ENCODE data around the gene DLGAP1.
A peak's percentile ranks its signal among the peaks of the same experiment; 100 is the strongest.

Gene DLGAP1

DNA sequence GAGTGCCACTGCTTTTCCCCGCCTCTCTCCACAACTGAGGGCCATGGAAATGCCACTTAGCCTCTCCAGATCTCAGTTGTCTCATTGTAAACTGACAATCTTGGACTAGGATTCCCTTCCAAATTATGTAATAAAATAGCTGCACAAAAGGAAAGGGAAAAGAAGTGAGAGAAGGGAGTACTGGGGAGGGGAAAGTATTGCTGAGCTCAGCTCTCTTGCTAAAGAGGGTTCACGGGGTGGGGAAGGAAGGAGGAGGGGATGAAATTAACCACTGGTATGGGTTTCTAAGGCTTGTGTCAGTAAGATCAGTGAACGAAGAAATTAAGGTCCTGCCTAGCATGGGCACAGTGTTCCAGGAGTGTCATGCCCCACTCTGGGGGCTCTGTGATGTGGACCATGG lies 587.9 kb downstream of the DLGAP1 start:
- no peak for DNase-seq (ENCODE audit: low spot score)

DNA sequence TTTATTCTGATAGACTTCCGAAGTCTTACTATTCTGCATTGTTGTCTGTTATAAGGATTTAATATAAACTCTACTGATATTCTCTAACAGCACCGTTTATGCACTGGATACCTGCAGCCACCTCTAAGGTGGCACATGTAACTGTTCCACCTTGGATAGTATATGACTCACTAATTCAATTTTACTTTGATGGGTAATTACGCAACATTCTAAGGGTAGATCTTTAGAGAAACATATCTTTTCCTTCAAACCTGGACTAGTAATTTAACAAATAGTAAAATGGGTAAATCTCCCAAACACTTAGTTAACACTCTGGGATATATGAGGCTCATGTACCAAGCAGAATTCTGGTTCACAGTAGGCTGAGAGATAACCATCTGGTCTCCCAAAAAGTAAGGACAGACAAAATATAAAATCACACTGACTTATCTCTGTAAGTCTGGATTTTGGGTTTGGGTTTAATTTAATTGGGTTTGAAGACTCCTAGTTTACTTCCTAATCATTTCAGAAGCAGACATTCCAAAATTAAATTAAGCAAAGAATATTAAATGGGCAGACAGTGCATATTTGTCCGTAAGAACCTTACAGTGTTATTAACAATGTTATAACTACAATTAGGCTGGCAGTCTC lies 590.3 kb downstream of the DLGAP1 start:
- no peak for DNase-seq (ENCODE audit: low spot score)

DNA sequence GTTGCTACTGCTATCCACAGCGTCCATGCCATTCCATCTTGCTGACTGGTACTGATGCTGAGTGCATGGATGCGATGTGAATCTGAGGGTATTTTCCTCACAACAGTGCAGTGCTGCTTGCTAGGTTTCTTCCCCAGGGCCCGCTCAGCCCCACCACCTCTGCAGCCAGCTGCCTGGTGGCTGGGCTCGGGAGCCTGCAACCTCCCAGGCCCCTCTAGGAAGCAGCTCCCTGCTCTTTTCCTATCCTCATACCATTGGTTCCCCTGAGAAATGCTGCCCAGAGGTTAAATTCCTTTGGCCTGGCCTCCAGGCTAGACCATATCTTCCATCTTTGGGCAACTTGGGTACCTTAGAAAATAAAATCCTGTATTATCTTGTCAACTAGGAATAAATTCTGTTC lies 591.5 kb downstream of the DLGAP1 start:
- no peak for DNase-seq (ENCODE audit: low spot score)

DNA sequence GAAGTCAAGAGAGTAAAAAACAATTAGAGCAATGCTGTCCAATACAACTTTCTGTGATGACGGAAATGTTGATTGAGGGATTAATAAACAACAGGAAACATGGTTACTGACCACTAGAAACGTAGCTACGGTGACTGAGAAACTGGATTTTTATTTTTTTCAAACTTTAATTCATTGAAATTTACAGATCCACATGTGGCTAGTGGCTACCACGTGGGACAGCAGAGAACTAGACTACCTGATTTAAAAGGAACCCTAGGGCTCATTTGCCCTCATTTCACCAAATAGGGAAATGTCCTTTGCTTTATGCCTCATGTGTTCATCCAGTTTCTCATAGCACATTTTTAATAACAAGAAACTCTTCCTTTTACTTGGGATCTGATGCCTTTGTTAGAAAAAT lies 592.1 kb downstream of the DLGAP1 start:
- no peak for DNase-seq (ENCODE audit: low spot score)

DNA sequence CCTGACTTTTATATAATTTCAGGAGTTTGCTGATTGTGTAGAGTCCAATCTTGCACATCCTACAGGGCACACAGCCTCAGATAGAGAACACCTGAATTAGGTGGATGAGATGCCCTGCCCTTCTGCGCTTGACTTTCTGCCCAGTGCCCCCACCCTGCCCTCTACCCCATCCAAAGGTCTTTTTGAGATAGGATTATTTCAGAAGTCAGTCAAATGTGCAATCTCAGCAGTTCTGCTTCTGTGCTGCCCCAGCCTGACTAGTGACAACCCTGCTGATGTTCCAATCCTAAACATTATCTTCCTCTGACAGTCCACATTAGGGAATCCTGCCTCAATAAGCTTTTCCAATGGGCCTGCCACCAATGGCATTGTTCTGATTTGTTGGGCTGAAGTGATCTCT lies 593.6 kb downstream of the DLGAP1 start:
- DNase-seq (ENCODE audit: low spot score), result no peak

DNA sequence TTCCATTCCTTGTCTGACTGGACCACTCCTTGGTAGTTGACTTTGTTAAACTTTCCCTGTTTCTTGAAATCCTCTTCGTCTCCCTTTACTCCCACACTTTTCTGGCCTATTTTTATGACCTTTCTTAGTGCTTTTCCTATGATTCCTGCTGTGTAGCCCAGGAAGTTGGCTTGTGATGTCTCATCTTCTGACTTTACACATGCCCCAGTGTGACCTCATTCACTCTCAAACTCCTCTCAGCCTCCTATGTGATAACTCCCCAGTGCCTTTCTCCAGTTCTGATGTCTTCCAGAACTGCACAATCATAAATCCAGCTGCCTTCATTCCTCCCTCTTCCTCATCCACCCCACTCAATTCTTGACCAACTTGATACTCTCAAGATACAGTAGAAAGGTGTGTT lies 597.6 kb downstream of the DLGAP1 start:
- DNase-seq (ENCODE audit: low spot score), result peak; percentile 12

DNA sequence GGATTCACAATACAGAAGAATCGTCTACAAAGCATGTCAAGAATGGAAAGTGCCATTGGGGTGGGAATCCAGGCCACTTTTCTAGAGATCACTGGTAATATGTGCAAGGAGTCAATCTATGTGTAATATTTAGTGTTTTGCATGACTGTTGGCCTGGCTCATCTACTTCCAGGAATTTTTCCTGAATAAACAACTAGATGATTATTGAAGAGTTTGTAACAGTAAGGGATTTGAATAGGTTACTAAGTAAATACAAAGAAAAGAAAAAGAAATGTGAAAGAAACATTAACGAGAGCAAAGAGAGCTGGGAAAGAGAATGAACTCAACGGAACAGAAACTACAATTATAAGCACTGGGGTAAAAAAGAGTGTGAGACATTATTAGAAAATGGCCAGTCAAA lies 599.1 kb downstream of the DLGAP1 start:
- DNase-seq (ENCODE audit: low spot score), result no peak

DNA sequence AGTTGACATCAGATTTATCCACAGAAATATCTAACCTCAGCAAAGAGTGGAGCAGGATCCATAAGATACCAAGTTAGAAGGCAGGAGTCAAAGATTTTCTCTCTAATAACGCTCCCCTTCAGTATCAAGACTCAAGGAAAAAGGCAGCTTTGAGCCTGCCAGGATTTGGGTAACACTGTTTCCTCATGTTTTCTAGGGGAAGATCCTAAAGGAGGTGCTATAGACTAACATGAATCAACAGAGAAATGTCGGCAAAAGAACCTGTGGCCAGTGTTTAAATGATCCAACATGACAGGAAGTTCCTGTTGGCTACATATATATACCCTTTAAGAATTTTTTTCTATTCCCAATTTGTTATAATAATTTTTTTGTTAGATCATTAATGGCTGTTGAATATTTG lies 602.8 kb downstream of the DLGAP1 start:
- DNase-seq (ENCODE audit: low spot score), result no peak

DNA sequence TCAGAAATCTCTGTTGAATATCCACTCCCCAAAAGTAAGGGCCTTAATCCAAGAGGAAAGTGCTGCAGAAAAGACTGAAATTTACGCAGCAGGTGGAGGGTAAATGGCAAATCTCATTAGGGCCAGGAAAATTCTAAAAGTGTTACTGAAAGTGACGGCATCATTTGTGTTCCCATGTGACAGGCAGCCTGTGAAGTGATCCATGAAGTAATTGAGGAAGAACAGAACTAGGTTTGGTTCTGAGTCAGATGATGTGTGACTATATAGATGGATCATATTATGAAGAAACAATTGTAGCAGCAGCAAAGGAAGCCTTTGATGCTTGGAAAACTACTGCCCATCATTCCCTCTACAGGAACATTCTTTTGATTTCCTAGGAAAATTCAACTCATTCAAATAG lies 603.9 kb downstream of the DLGAP1 start:
- DNase-seq (ENCODE audit: low spot score), result no peak

DNA sequence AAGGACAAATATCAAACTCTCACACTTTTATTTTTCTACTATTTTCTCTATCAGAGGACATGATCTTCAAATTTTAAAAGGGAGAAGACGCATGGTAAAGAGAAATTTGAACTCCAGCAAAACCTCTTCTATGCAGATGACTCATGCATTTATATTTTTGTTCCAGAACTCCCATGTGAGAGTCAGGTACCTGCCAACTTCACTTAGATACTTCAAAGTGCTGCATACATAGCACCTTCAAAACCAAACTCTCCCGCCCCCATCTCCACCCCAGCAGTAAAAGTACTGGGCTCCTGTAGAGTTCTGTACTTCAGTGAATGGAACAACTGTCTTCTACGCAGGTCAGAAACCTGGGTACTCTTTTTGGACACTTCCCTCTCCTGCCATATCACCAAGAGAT lies 606.8 kb downstream of the DLGAP1 start:
- DNase-seq (ENCODE audit: low spot score), result no peak

DNA sequence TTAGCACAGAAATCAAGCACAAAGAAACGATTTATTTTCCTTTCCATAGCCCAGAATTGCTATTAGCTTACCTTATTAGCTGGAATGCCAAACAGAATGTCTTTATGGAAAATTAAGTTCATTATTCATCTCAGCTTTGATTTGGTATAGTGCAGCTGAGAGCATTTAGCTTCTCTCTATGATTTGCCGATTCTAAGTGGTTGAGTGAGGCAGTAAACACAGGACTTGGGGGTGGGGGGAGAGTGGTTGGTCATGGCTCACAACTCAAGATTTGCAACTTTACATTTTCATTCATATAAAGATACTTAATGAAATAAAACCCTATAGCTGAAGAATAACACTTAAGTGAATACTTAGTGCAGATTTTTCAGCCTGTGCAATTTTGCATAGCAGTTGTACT lies 609.9 kb downstream of the DLGAP1 start:
- DNase-seq (ENCODE audit: low spot score), result no peak

DNA sequence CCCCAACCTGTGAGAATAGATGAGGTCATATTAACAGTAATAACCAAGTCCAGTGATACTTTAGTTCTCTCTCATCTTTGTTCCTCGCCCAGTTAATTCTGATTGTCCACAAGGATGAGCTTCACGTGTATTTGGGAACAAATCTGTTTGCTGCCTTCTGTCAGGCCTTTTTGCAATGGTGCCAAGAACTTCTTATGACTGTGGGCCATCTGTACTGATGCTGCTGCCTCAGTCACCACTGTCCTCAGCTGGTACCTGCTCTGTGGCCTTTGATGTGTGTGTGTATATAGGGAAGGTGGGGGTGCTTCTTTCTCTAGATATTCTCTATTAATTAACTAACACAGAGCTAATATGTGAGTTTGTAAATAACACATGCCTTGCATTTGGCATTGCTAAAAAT lies 612.3 kb downstream of the DLGAP1 start:
- DNase-seq (ENCODE audit: low spot score), result no peak

DNA sequence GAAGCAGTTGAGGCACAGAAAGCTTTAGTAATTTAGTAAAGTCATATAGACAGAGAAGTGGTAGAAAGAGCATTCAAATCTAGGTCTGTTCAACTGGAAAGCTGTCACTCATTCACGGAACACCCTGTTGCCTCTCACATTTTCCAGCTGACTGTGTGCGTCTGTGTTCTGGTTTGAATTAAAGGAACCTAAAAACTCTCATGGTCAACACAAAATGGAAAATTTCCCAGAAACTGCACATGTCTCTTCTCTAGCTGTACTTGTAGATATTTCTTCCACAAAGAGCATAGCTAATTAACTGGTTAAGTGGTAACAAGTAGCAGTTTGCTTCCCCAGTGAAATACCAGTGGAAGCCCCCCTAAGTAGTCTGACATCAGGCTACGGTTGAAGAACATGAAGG lies 614.3 kb downstream of the DLGAP1 start:
- DNase-seq (ENCODE audit: low spot score), result no peak

DNA sequence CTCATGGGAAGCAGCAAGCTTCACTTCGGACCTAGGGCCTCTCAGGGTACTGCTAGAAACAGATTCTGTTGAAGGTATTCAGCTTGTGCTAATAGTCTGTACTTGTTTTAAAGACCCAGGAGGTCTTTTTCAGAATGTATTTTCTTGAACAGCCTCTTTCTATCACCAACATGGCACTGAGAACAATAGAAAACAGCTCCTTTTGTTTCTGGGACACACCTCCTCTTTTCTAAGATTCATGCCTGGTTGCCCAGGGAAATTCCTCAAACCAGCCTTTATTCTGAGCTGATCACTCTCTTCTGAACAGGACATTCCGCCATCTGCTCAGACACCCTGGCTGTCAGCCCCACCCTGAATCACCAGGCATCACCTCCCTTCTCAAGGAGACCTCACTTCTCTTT lies 615.5 kb downstream of the DLGAP1 start:
- DNase-seq (ENCODE audit: low spot score), result no peak

DNA sequence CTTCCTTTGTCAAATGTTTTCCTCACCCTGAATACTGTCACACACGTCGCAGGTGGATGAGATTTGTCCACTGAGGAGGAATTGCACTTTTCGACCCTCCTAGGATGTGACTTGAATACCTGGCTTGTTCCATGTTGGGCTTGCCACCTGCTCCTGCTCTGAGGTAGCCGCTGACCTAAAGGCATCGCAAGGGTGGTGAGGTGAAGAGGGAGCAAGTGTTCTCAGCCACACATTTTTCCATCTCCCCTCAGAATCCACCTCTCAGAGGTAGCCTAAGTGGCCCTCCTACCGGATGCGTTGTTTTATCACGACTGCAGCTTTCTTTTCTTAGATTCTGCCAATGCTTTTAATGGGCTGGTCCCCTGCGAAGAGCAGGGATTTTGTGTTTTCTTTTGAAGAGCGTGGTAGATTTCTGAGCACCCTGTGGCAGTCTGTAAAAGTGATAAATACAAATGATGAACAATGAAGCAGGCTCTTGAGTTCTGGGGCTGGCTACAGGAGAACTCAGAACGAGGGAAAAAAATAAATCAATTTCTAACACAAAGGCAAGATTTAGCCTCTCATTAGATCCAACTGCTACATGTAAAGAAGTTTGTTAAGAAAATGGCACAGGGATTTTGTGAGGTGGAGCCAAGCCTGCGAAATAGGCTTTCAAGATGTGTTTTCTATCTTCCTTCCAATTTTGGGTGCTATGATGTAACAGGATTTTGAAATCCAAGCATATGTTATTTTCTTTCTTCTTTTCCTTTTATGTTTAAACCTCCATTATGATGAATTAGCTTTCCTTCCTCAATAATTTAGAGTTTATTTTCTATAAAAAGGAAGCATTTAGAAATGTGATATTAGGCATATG lies 618.4 kb downstream of the DLGAP1 start:
- DNase-seq (ENCODE audit: low spot score), result no peak

DNA sequence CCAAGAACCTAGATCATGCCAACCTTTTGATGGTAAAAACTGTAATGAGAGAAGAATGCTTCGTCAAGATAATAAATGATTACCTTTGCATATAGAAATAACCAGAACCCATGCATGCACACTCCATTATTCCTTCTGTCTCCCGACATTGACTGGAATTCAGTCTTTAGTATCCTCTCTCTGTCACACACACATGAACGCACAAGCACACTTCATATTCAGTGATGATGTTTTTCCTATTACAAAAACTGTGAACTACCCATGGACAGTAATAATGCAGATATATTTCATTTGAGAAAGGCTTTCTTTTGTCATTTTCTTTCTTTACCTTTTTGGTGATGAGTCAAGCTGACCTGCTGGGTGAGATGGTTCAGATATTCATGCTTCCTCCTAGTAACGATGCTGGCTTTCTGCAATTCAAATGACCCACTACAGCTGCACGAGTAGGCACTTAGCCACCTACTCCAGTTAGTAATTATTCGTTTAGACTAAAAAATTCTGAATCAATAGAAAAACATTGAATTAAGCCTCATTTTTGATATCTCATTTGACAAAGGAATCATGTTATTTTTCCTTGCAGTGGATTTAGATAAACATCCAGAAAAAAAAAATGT lies 623.0 kb downstream of the DLGAP1 start:
- DNase-seq (ENCODE audit: low spot score), result no peak

DNA sequence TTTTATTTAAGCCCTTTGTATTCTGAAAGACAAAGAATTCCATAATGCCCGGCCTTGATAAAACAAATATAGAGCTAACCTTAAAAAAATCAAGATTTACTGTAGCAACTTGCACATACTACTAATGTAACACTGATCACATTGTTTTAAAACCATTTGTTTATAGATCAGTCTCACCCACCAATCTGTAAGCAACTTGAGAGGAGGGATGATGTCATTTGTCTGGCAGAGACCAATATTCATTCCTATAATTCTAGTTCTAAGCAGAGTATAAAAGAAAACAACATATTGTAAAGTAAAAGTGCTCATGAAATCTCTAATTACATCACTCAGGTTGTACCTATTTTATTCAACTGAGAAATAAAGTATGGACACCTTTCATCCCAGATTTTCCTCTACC lies 624.5 kb downstream of the DLGAP1 start:
- DNase-seq (ENCODE audit: low spot score), result no peak

DNA sequence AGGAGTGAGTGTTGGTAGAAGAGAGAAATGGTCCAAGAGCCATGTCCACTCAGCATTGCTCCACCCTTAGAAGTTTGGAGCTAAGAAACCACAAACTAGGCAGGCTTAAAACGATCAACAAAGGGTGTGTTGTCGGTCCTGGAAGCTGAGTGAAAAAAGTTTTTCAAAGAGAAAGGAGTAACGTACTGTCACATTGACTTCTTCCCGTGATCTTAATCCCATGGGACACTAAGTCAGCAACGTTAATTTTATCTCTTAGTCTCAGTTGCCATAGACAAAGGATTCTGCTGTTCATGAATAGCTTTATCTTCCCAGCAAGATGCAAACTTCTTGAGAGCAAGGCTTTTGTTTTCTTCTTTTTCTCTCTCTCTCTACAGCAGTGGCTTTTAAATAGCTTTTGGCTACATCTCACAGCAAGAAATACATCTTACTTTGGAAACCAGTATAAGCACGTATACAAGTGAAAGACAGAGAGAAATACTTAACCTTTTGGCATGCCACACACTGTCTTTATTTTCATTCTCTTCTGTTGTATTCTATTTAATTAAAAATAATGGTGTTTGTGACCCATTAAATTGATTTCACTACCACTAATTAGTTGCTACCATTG lies 627.8 kb downstream of the DLGAP1 start:
- DNase-seq (ENCODE audit: low spot score), result no peak

DNA sequence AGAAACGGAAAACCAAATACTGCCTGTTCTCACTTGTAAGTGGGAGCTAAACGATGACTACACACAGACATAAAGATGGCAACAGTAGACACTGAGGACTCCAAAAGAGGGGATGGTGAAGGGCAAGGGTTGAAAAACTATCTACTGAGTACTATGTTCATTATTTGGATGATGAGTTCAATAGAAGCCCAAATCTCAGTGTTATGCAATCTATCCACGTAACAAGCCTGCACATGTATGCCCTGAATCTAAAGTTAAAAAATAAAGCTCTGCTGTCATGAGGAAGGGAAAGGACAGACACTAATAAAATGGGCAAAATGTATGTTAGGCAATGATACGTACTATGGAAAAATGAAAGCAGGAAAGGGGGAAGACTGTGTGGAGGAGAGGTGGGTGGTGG lies 629.1 kb downstream of the DLGAP1 start:
- no peak for DNase-seq (ENCODE audit: low spot score)

DNA sequence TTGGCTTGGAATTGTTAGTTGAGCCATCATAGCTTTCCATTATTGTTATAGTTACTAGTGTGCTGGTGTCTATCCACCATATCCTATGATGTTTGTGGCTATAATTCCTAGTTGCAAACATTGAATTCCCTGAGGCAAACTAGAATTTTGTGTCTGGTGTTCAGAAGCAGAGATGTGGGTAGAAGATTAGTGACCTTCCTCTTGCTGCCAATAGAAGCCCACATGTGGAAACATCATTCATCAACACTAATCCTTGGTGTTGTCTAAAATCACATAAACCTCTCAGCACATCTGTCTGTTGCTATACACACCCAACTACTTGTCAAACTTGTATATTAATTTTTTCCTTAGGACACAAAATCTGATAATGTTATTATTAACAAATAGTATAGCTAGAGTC lies 631.0 kb downstream of the DLGAP1 start:
- DNase-seq (ENCODE audit: low spot score), result no peak

DNA sequence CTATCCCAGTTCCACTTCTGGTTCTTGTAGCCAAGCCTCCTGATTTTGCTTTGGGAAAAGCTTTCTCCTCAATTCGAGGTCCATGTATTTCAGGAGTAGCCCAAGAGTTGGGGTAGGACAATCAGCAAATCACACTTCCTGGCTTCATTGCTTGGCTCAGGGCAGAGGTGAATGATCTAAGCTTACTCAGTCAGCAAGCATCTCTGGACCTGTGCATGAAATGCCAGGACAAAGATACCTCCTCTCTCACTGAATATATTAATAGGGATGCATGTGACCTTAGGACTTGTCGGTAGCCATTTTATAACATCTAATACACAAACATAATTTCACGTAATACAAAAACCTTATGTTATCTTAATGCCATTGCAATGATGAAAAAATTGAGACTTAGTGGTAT lies 632.0 kb downstream of the DLGAP1 start:
- no peak for DNase-seq (ENCODE audit: low spot score)

DNA sequence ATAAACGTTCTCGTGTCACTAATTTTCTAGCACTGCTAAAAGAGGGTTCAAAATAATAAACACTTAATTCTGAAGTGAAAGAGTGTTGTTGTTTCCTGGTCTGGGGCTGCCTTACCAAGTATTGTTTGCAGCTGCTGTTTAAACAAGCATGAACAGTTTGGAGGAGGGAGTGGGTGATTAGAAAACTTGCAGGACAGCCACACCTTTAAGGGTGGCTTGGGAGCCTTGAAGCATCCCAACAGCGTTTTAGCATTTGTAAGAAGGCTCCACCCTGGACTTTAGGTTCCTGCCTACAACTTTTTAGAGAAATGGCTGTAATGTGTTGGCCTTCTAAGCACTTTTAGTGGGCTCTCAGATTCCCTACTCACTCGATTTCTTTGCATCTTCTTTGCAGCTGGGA lies 633.6 kb downstream of the DLGAP1 start:
- no peak for DNase-seq (ENCODE audit: low spot score)

DNA sequence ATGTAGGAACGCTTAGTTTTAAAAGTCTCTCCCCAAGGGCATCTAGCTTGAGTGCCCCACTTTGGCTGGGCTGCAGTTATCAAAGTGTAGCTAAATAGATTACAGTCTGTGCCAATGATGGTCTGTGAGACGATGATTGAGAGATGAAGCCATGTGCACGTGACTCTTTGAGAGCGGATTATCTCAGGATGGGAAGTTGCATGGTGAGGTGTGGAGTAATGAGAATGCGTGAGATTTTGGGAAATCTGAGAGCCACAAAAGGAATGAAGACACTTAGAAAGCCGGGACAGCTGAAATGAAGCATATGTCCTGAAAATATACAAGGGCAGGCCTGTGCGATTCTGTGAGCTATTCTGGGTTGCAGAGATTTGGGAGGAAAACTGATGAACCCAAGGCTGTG lies 635.1 kb downstream of the DLGAP1 start:
- no peak for DNase-seq (ENCODE audit: low spot score)

Measured in AG08395 (cell line).